Natural killer cell (primary cell): ENCODE measurements around the gene ITGAE. TPM values are rescaled to one million over a fixed set of nuclear protein-coding genes. Genes with fewer than 3 reads are reported as not detected.

ENCODE experiments used
- ATAC-seq, 3 donors: fragments of 150-1000 bp in 2 of 3; fragments of 200-7000 bp in 1 of 3; cut with Tn5 transposase; 1 replicate in 1 of 3; 2 replicates in 2 of 3; pipeline ENCODE4 v1.10.0; 2021; ENCODE audit warnings: mild to moderate bottlenecking in 2 of 3, moderate library complexity in 2 of 3
- DNase-seq, 2 donors: peaks; one replicate each; pipeline versions ENCODE4 v3.0.0 to v3.0.0-alpha.2; 2013 to 2021; ENCODE audit warnings: mixed read lengths in 1 of 2
- H3K27ac ChIP-seq: one replicate; pipeline ENCODE4 v1.5.1; 2013; ENCODE audit warnings: mild to moderate bottlenecking, low read length
- H3K27me3 ChIP-seq: one replicate; pipeline ENCODE4 v1.6.1; 2013; ENCODE audit warnings: low read length; ENCODE audit not compliant: control insufficient read depth, insufficient read depth
- H3K36me3 ChIP-seq: one replicate; pipeline ENCODE4 v1.6.1; 2013; ENCODE audit warnings: low read length; ENCODE audit not compliant: control insufficient read depth, insufficient read depth
- H3K4me1 ChIP-seq: one replicate; pipeline ENCODE4 v1.6.1; 2013; ENCODE audit warnings: low read length; ENCODE audit not compliant: control insufficient read depth, insufficient read depth
- H3K4me3 ChIP-seq: one replicate; pipeline ENCODE4 v1.5.1; 2013; ENCODE audit warnings: low read length
- H3K9me3 ChIP-seq: one replicate; pipeline ENCODE4 v1.6.1; 2013; ENCODE audit warnings: low read length; ENCODE audit not compliant: control insufficient read depth, insufficient read depth
- H3K27ac Mint-ChIP-seq, 2 donors: one replicate each; pipeline ENCODE4 v1.8.0; 2022; ENCODE audit warnings: mild to moderate bottlenecking in 2 of 2, mixed read lengths in 2 of 2, moderate library complexity in 1 of 2
- H3K27me3 Mint-ChIP-seq, 2 donors: one replicate each; pipeline ENCODE4 v1.8.0; 2022; ENCODE audit warnings: low read depth in 2 of 2, mixed read lengths in 2 of 2
- H3K36me3 Mint-ChIP-seq: one replicate; pipeline ENCODE4 v1.8.0; 2022; ENCODE audit warnings: mixed read lengths
- H3K4me1 Mint-ChIP-seq, 2 donors: one replicate each; pipeline ENCODE4 v1.8.0; 2022; ENCODE audit warnings: mixed read lengths in 2 of 2
- H3K4me3 Mint-ChIP-seq: one replicate; pipeline ENCODE4 v1.8.0; 2022; ENCODE audit warnings: mild to moderate bottlenecking, moderate library complexity, mixed read lengths
- H3K9me3 Mint-ChIP-seq, 2 donors: one replicate each; pipeline ENCODE4 v1.8.0; 2022; ENCODE audit warnings: mixed read lengths in 2 of 2
- CTCF ChIP-seq: fragments of 200-600 bp; IDR thresholded peaks from one replicate; pipeline ENCODE4 v1.8.0; 2022; ENCODE audit warnings: antibody characterized with exemption
- WGBS: methylation state at CpG from one replicate; pipeline ENCODE4 v1.1.7; 2013; ENCODE audit warnings: missing lambda C conversion rate; ENCODE audit not compliant: insufficient coverage; 5-methylcytosine and 5-hydroxymethylcytosine counted together
- intact Hi-C: fragments of 100-400 bp; cut with micrococcal nuclease; formaldehyde crosslinking; loops from one replicate; pipeline ENCODE4 v1.14.2; 2022
- total RNA-seq, 4 donors: library from RNA; stranded (reverse); fragments of 120-200 nt in 1 of 4; gene quantifications; one replicate each; pipeline versions ENCODE4 v1.2.3 to v1.2.4, GENCODE V29; 2013 to 2022

Gene ITGAE
- total RNA-seq, 3 donors from 2014 or later (not counting 1 experiment from before 2014, with no cell fraction given) = 12.8 to 13.8 (median 13.8) TPM

DNA sequence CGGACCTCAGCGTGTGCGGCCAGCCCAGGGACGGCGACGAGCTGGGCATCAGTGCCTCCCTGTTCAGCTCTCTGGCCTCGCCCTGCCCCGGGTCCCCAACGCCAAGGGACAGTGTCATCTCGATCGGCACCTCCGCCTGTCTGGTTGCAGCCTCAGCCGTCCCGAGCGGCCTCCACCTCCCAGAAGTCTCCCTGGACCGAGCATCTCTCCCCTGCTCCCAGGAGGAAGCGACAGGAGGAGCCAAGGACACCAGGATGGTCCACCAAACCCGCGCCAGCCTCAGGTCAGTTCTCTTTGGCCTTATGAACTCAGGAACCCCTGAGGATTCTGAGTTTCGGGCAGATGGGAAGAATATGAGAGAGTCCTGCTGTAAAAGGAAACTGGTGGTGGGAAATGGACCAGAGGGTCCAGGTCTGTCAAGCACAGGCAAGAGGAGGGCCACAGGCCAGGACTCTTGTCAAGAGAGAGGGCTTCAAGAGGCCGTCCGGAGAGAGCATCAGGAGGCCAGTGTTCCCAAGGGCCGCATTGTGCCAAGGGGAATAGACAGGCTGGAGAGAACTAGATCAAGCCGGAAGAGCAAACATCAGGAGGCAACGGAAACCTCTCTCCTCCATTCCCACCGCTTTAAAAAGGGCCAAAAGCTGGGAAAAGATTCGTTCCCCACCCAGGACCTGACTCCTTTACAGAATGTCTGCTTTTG lies 76.5 kb downstream of the ITGAE start:
- WGBS = 29% methylated on average over 27 of the region's 27 CpGs
- no peak for TF ChIP-seq CTCF
- peaks cover 6% of the 10 kb centered on the region for H3K36me3 ChIP-seq
- H3K9me3 ChIP-seq = no peaks in the 10 kb centered on the region
- H3K4me1 Mint-ChIP-seq = peaks cover 18 to 31% of the 10 kb centered on the region in 2 donors
- peak overlapping the region; percentile 21 to 52 for H3K27ac Mint-ChIP-seq
- no peaks in the 10 kb centered on the region for H3K9me3 Mint-ChIP-seq
- H3K27ac ChIP-seq = no peak overlapping the region
- H3K4me3 Mint-ChIP-seq = peak overlapping the region; percentile 88
- H3K27me3 ChIP-seq = no peaks in the 10 kb centered on the region
- intact Hi-C loops = no loop called here
- H3K36me3 Mint-ChIP-seq = no peaks in the 10 kb centered on the region
- H3K4me1 ChIP-seq = peaks cover 27% of the 10 kb centered on the region
- H3K27me3 Mint-ChIP-seq = no peaks in the 10 kb centered on the region
- DNase-seq (no peak), ATAC-seq (no peak)
- H3K4me3 ChIP-seq = peak overlapping the region; percentile 78

DNA sequence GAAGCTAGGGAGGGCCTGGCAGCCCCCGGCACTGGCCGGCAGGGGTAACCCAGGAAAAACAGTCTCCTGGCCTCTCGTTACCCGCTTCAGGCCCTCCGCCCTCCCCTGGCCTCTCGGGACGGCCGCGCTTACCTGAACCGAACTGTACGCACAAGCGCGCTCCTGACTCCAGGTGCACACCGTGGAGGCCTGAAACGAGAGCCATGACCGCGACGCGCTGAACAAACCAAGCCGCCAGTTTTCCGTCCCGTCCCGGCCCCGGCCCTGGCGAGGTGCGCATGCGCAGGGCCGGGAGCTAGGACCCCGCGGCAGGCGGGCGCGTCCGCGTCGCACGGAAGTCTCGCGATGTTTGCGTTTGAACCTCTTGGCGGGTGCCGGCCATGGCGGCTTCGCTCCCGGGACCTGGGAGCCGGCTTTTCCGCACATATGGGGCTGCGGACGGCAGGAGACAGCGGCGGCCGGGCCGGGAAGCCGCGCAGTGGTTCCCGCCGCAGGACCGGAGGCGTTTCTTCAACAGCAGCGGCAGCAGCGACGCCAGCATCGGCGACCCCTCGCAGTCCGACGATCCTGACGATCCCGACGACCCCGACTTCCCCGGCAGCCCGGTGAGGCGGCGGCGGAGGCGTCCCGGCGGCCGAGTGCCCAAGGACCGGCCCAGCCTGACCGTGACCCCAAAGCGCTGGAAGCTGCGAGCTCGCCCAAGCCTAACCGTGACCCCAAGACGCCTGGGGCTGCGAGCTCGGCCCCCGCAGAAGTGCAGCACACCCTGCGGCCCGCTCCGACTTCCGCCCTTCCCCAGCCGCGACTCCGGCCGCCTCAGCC lies 77.2 kb downstream of the ITGAE start, which contains the start of gene HASPIN:
HASPIN (plus strand) TSS at position 348 of the 822 bp plus-strand sequence; CDS start at position 381, 33 bp downstream.
- H3K27me3 Mint-ChIP-seq = no peaks in the 10 kb centered on the region
- H3K9me3 Mint-ChIP-seq = no peaks in the 10 kb centered on the region
- peaks cover 27% of the 10 kb centered on the region for H3K4me1 ChIP-seq
- no peak for TF ChIP-seq CTCF
- H3K9me3 ChIP-seq = no peaks in the 10 kb centered on the region
- peaks cover 11% of the 10 kb centered on the region for H3K36me3 ChIP-seq
- ATAC-seq (peak; percentile 92 to 96 (median 96)), DNase-seq (peak; percentile 89 to 98)
- H3K4me3 Mint-ChIP-seq = peak within 1 kb of the TSS; percentile 88
- H3K27me3 ChIP-seq = no peaks in the 10 kb centered on the region
- H3K36me3 Mint-ChIP-seq = peaks cover under 1% of the 10 kb centered on the region
- peak within 1 kb of the TSS; percentile 21 to 52 for H3K27ac Mint-ChIP-seq
- H3K4me3 ChIP-seq = peak within 1 kb of the TSS; percentile 78
- H3K4me1 Mint-ChIP-seq = peaks cover 18 to 31% of the 10 kb centered on the region in 2 donors
- peak within 1 kb of the TSS; percentile 60 for H3K27ac ChIP-seq
- under 1% methylated on average over 98 of the region's 98 CpGs for WGBS
- intact Hi-C loops = no loop called here

- DNase-seq (no peak), ATAC-seq (no peak)
- H3K27ac ChIP-seq = peak overlapping the region; percentile 60
- peaks cover 6% of the 10 kb centered on the region for H3K36me3 Mint-ChIP-seq
- intact Hi-C loops = no loop called here
- peaks cover 18 to 31% of the 10 kb centered on the region in 2 donors for H3K4me1 Mint-ChIP-seq
- 7% methylated on average over 13 of the region's 13 CpGs for WGBS
- H3K9me3 Mint-ChIP-seq = no peaks in the 10 kb centered on the region
- H3K27me3 ChIP-seq = no peaks in the 10 kb centered on the region
- H3K36me3 ChIP-seq = peaks cover 16% of the 10 kb centered on the region
- no peaks in the 10 kb centered on the region for H3K9me3 ChIP-seq
- H3K27ac Mint-ChIP-seq = peak overlapping the region; percentile 7 to 52
- H3K4me1 ChIP-seq = peaks cover 27% of the 10 kb centered on the region
- H3K4me3 Mint-ChIP-seq = peak overlapping the region; percentile 88
- H3K4me3 ChIP-seq = peak overlapping the region; percentile 78
- H3K27me3 Mint-ChIP-seq = no peaks in the 10 kb centered on the region
- TF ChIP-seq CTCF = no peak
Measured at GRCh38 chr17:3723188-3723555, 77.8 kb downstream of the ITGAE start.
